IMR-90 (cell line): ENCODE results near the gene ARRDC1. TPM values are rescaled to one million over a fixed set of nuclear protein-coding genes. Genes with fewer than 3 reads are reported as not detected.

ENCODE experiments used
- ATAC-seq: fragments of 200-7000 bp; cut with Tn5 transposase; 2 replicates; pipeline ENCODE4 v1.9.1; 2020; ENCODE audit warnings: low read depth, mild to moderate bottlenecking, moderate library complexity
- BruUV-seq: library from RNA; stranded (reverse); fragments of 400-500 nt; replicated peaks from 2 replicates; lab custom pipeline; 2021; lab: Mats Ljungman, UMichigan
- CTCF ChIA-PET: fragments of 300-600 bp; formaldehyde crosslinking; extraction: SDS; loops from one replicate; lab custom pipeline; 2021; ENCODE audit warnings: antibody characterized with exemption; lab: Yijun Ruan, JAX
- POLR2A ChIA-PET: fragments of 300-600 bp; sonication (Branson Sonifier 250); formaldehyde crosslinking; loops from one replicate; lab custom pipeline; 2022; ENCODE audit warnings: antibody characterized with exemption; ENCODE audit not compliant: unreplicated experiment; lab: Charles Lee
- DNase-seq: peaks from one replicate; pipeline ENCODE4 v3.0.0; 2013
- H2AFZ ChIP-seq: replicated peaks from 2 replicates; pipeline ENCODE3; 2013; ENCODE audit warnings: low read length, mild to moderate bottlenecking; ENCODE audit not compliant: poor library complexity
- H2AK5ac ChIP-seq: 2 replicates; pipeline ENCODE4 v1.6.1; 2013; ENCODE audit warnings: low read depth, low read length, inconsistent platforms
- H2AK9ac ChIP-seq: replicated peaks from 2 replicates; pipeline ENCODE3; 2013; ENCODE audit warnings: mild to moderate bottlenecking, low read depth, low read length, moderate library complexity; ENCODE audit not compliant: poor library complexity
- H2BK120ac ChIP-seq: 2 replicates; pipeline ENCODE4 v1.6.1; 2013; ENCODE audit warnings: low read depth, low read length, inconsistent platforms
- H2BK15ac ChIP-seq: 3 replicates; pipeline ENCODE4 v1.6.1; 2013; ENCODE audit warnings: low read depth, low read length, inconsistent platforms
- H2BK20ac ChIP-seq: 2 replicates; pipeline ENCODE4 v1.6.1; 2013; ENCODE audit warnings: low read depth, mild to moderate bottlenecking, inconsistent platforms, low read length, moderate library complexity
- H2BK5ac ChIP-seq: 2 replicates; pipeline ENCODE4 v1.6.1; 2013; ENCODE audit warnings: mild to moderate bottlenecking, low read depth, low read length, inconsistent platforms; ENCODE audit not compliant: poor library complexity, severe bottlenecking
- H3K14ac ChIP-seq: replicated peaks from 2 replicates; pipeline ENCODE4 v1.6.1; 2013; ENCODE audit warnings: low read depth, low read length, inconsistent platforms
- H3K18ac ChIP-seq: 2 replicates; pipeline ENCODE4 v1.6.1; 2013; ENCODE audit warnings: low read depth, low read length, control low read depth
- H3K23ac ChIP-seq: 2 replicates; pipeline ENCODE4 v1.6.1; 2013; ENCODE audit warnings: low read depth, low read length, inconsistent platforms
- H3K27ac ChIP-seq: 2 replicates; pipeline ENCODE4 v1.5.1; 2013; ENCODE audit warnings: mild to moderate bottlenecking, control low read depth, low read length; ENCODE audit not compliant: insufficient read depth
- H3K27me3 ChIP-seq: 2 replicates; pipeline ENCODE4 v1.6.1; 2013; ENCODE audit warnings: low read length; ENCODE audit not compliant: control insufficient read depth, insufficient read depth
- H3K36me3 ChIP-seq: 2 replicates; pipeline ENCODE4 v1.6.1; 2013; ENCODE audit warnings: low read length, mixed read lengths; ENCODE audit not compliant: control insufficient read depth, insufficient read depth
- H3K4ac ChIP-seq: 2 replicates; pipeline ENCODE4 v1.6.1; 2013; ENCODE audit warnings: low read depth, low read length, inconsistent platforms
- H3K4me1 ChIP-seq: 2 replicates; pipeline ENCODE4 v1.6.1; 2013; ENCODE audit warnings: low read length, mixed read lengths; ENCODE audit not compliant: control insufficient read depth, insufficient read depth
- H3K4me2 ChIP-seq: 2 replicates; pipeline ENCODE4 v1.6.1; 2013; ENCODE audit warnings: low read depth, mild to moderate bottlenecking, control low read depth, low read length, moderate library complexity
- H3K4me3 ChIP-seq: 2 replicates; pipeline ENCODE4 v1.5.1; 2013; ENCODE audit warnings: low read depth, mild to moderate bottlenecking, control low read depth, low read length, moderate library complexity; ENCODE audit not compliant: insufficient read depth
- H3K56ac ChIP-seq: 2 replicates; pipeline ENCODE4 v1.6.1; 2013; ENCODE audit warnings: low read length, inconsistent platforms; ENCODE audit not compliant: insufficient read depth; ENCODE audit errors: extremely low read depth
- H3K79me1 ChIP-seq, 2 experiments: 2 replicates each; pipeline ENCODE4 v1.6.1; 2013; ENCODE audit warnings: low read length in 2 of 2, inconsistent platforms in 1 of 2, low read depth in 1 of 2
- H3K9ac ChIP-seq: 2 replicates; pipeline ENCODE4 v1.6.1; 2013; ENCODE audit warnings: low read depth, low read length, control low read depth
- H3K9me1 ChIP-seq: 2 replicates; pipeline ENCODE4 v1.6.1; 2013; ENCODE audit warnings: low read length, inconsistent platforms; ENCODE audit not compliant: insufficient read depth
- H3K9me3 ChIP-seq: 2 replicates; pipeline ENCODE4 v1.6.1; 2013; ENCODE audit warnings: low read length; ENCODE audit not compliant: control insufficient read depth, insufficient read depth
- H4K20me1 ChIP-seq: 2 replicates; pipeline ENCODE4 v1.6.1; 2013; ENCODE audit warnings: low read length, inconsistent platforms; ENCODE audit not compliant: insufficient read depth
- H4K5ac ChIP-seq: 2 replicates; pipeline ENCODE4 v1.6.1; 2013; ENCODE audit warnings: mild to moderate bottlenecking, low read depth, low read length, control low read depth
- H4K8ac ChIP-seq, 2 experiments: 2 replicates each; pipeline ENCODE4 v1.6.1; 2013; ENCODE audit warnings: low read depth in 2 of 2, low read length in 2 of 2, control low read depth in 1 of 2, inconsistent platforms in 1 of 2
- H4K91ac ChIP-seq: 2 replicates; pipeline ENCODE4 v1.6.1; 2013; ENCODE audit warnings: low read depth, low read length, inconsistent platforms; ENCODE audit not compliant: insufficient read depth
- BHLHE40 ChIP-seq: fragments of 150-350 bp; IDR thresholded peaks from 2 replicates; pipeline ENCODE4 v1.6.1; 2016; ENCODE audit warnings: mild to moderate bottlenecking, low read depth, low read length
- CHD1 ChIP-seq: IDR thresholded peaks from 2 replicates; pipeline ENCODE4 v1.6.1; 2012; ENCODE audit warnings: low read depth, low read length, improper control_type of control experiment
- FOS ChIP-seq: fragments of 150-350 bp; IDR thresholded peaks from 2 replicates; pipeline ENCODE4 v1.6.1; 2016; ENCODE audit warnings: low read depth, low read length
- MAZ ChIP-seq: IDR thresholded peaks from 2 replicates; pipeline ENCODE4 v1.6.1; 2012; ENCODE audit warnings: low read depth, mild to moderate bottlenecking, low read length, improper control_type of control experiment, moderate library complexity, borderline replicate concordance
- MXI1 ChIP-seq: IDR thresholded peaks from 2 replicates; pipeline ENCODE4 v1.6.1; 2012; ENCODE audit warnings: low read depth, mild to moderate bottlenecking, low read length, moderate library complexity, borderline replicate concordance
- NFE2L2 ChIP-seq: fragments of 150-350 bp; IDR thresholded peaks from 2 replicates; pipeline ENCODE4 v1.6.1; 2016; ENCODE audit warnings: low read depth, mild to moderate bottlenecking, low read length
- POLR2A ChIP-seq: IDR thresholded peaks from 2 replicates; pipeline ENCODE4 v1.6.1; 2012; ENCODE audit warnings: mild to moderate bottlenecking, low read depth, low read length
- RCOR1 ChIP-seq: IDR thresholded peaks from 2 replicates; pipeline ENCODE4 v1.6.1; 2012; ENCODE audit warnings: mild to moderate bottlenecking, low read length, improper control_type of control experiment; ENCODE audit not compliant: insufficient replicate concordance
- SMC3 ChIP-seq: fragments of 150-350 bp; IDR thresholded peaks from 2 replicates; pipeline ENCODE4 v1.6.1; 2016; ENCODE audit warnings: low read depth, mild to moderate bottlenecking, antibody characterized with exemption, low read length, moderate library complexity
- WGBS, 2 experiments: methylation state at CpG; one replicate each; pipeline versions ENCODE4 v1.1.5 to v1.1.7; 2013; ENCODE audit warnings: missing lambda C conversion rate in 2 of 2; ENCODE audit not compliant: insufficient read length in 1 of 2; ENCODE audit errors: extremely low coverage in 2 of 2; 5-methylcytosine and 5-hydroxymethylcytosine counted together
- dilution Hi-C: fragments of 300-500 bp; cut with HindIII; formaldehyde crosslinking; loops from one replicate; pipeline ENCODE4 v1.14.3; 2018; ENCODE audit warnings: low sequenced_read_pairs; ENCODE audit not compliant: unreplicated experiment
- in situ Hi-C: fragments of 300-500 bp; cut with MboI; formaldehyde crosslinking; loops from 3 replicates; pipeline ENCODE4 v1.14.3; 2019; ENCODE audit warnings: low sequenced_read_pairs, inconsistent platforms, mixed read lengths
- intact Hi-C: fragments of 100-400 bp; cut with micrococcal nuclease; formaldehyde crosslinking; loops from 2 replicates; pipeline ENCODE4 v1.10.0; 2022
- polyA plus RNA-seq, 3 experiments: library from polyadenylated mRNA; depleted of rRNA; stranded (reverse); fragments of >200 nt; gene quantifications; 2 replicates each; pipeline ENCODE4 v1.2.3, GENCODE V29; 2012; ENCODE audit warnings: low replicate concordance in 1 of 3
- total RNA-seq: library from RNA; depleted of rRNA; stranded (reverse); fragments of >200 nt; gene quantifications from 2 replicates; pipeline ENCODE4 v1.2.3, GENCODE V29; 2012
- TF ChIP-seq, protein P1 (sequence below): fragments of 150-350 bp; IDR thresholded peaks from 2 replicates; pipeline ENCODE4 v1.6.1; 2016; ENCODE audit warnings: low read depth, mild to moderate bottlenecking, low read length, moderate library complexity, borderline replicate concordance

The ARRDC1 gene
- total and polyA plus RNA-seq, 2 of the 4 experiments (the other 2 are of a cell fraction): 7.7 to 41.4 TPM

GRCh38 chr9:137648396-137648795 lies 42.9 kb downstream of the ARRDC1 start:
- no peak for TF ChIP-seq FOS
- no peak for TF ChIP-seq MAZ
- TF ChIP-seq CHD1: no peak
- TF ChIP-seq, protein P1, sequence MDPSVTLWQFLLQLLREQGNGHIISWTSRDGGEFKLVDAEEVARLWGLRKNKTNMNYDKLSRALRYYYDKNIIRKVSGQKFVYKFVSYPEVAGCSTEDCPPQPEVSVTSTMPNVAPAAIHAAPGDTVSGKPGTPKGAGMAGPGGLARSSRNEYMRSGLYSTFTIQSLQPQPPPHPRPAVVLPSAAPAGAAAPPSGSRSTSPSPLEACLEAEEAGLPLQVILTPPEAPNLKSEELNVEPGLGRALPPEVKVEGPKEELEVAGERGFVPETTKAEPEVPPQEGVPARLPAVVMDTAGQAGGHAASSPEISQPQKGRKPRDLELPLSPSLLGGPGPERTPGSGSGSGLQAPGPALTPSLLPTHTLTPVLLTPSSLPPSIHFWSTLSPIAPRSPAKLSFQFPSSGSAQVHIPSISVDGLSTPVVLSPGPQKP: no peak
- no peak for TF ChIP-seq POLR2A
- no peak for TF ChIP-seq SMC3
- no peak for TF ChIP-seq RCOR1
- no peak for TF ChIP-seq MXI1
- TF ChIP-seq BHLHE40: no peak
- no peak for TF ChIP-seq NFE2L2
- Histone ChIP-seq H3K9me1 (peaks cover 24% of the 10 kb centered on the region), H2AK9ac (peak overlapping the region; percentile 77), H2BK20ac (no peak overlapping the region), H3K56ac (no peak overlapping the region), H3K4me1 (peaks cover 4% of the 10 kb centered on the region; the same call in 1 of the 2 replicates), H2BK120ac (no peak overlapping the region), H3K23ac (no peak overlapping the region), H3K27ac (no peak overlapping the region), H4K8ac (no peak overlapping the region), H4K5ac (no peak overlapping the region), H3K9ac (no peak overlapping the region), H2AFZ (no peak overlapping the region), H3K36me3 (peaks cover 5% of the 10 kb centered on the region), H3K4ac (no peak overlapping the region), H3K9me3 (no peaks in the 10 kb centered on the region), H4K20me1 (peaks cover 62% of the 10 kb centered on the region), H2BK15ac (no peak overlapping the region), H3K27me3 (no peaks in the 10 kb centered on the region), H2AK5ac (no peak overlapping the region), H3K79me1 (peaks cover 27 to 79% of the 10 kb centered on the region in 2 experiments), H4K91ac (no peak overlapping the region), H2BK5ac (no peak overlapping the region), H3K4me3 (no peak overlapping the region), H3K14ac (no peak overlapping the region), H3K4me2 (no peak overlapping the region), H3K18ac (no peak overlapping the region)
- dilution Hi-C loops (no loop called here), intact Hi-C loops (no loop called here), in situ Hi-C loops (no loop called here)
- 100% methylated on average over 1 of the region's 2 CpGs; no CpG with 5 or more reads in 1 of the 2 experiments for WGBS, 2 experiments
- CTCF ChIA-PET: no interaction called here
- no TSS peak for BruUV-seq
- no peak for DNase-seq
- ATAC-seq: no peak; the same call in 1 of the 2 replicates
- POLR2A ChIA-PET: no interaction called here
